ENCODE results near the gene NBEA.
"Not testable (repeated sequence)": the region's sequence is repeated elsewhere in the genome, so short reads cannot be mapped to it uniquely, and the experiment has no call there.

The NBEA gene

DNA sequence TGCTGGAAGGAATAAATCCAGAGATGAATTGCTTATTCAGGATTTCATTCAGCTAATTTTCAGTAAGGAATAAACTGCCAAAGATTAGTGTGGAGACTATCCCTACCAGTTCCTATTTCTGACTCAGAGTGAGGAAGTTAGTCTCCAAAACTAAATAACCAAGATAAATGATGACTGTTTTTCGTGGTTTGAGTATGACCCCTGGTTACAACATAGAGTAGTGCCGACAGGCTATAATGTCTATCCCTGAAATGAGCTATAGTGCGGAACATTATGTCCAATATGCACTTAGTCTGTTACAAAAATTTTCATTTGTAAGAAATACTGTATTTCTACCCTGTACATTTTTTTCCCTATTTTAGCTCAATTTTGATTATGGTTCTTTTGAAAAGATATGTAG, 51.4 kb downstream of the NBEA start:
- Histone ChIP-seq H3K9ac (ENCODE audit: low read depth, low read length, poor library complexity) (no peak overlapping the region), H3K4me2 (ENCODE audit: insufficient read depth, low read length, poor library complexity, severe bottlenecking) (no peak overlapping the region), H3K4ac (ENCODE audit: low read length) (no peak overlapping the region), H2BK12ac (ENCODE audit: low read length) (no peak overlapping the region), H3K9me3 (replicated peaks in 1 of 2; ENCODE audit: control insufficient read depth in 2 of 2, insufficient read depth in 1 of 2, low read depth in 1 of 2, low read length in 2 of 2) (peaks cover 11 to 22% of the 10 kb centered on the region in 2 donors), H4K8ac (ENCODE audit: low read depth, low read length) (no peak overlapping the region), H2AFZ (ENCODE audit: low read length) (no peak overlapping the region), H2BK120ac (ENCODE audit: low read depth, low read length) (no peak overlapping the region), H2BK5ac (ENCODE audit: low read length) (no peak overlapping the region), H3K4me3 (ENCODE audit: low read length in 2 of 2) (no peak overlapping the region), H2BK15ac (ENCODE audit: low read length) (no peak overlapping the region), H3K14ac (ENCODE audit: low read length) (no peak overlapping the region), H3K27me3 (ENCODE audit: control insufficient read depth in 3 of 3, insufficient read depth in 3 of 3, low read depth in 1 of 3, low read length in 3 of 3) (no peaks in the 10 kb centered on the region), H3K4me1 (ENCODE audit: control insufficient read depth in 2 of 2, insufficient read depth in 1 of 2, low read depth in 1 of 2, low read length in 2 of 2) (no peaks in the 10 kb centered on the region), H3K18ac (ENCODE audit: low read length) (no peak overlapping the region), H2AK5ac (ENCODE audit: low read depth, low read length) (no peak overlapping the region), H3K79me1 (ENCODE audit: low read depth, low read length) (peaks cover 4% of the 10 kb centered on the region), H3K27ac (replicated peaks; ENCODE audit: low read length) (no peak overlapping the region), H4K91ac (ENCODE audit: low read depth, low read length, poor library complexity) (no peak overlapping the region), H3K36me3 (replicated peaks in 1 of 2; ENCODE audit: control insufficient read depth in 2 of 2, insufficient read depth in 2 of 2, low read length in 2 of 2) (peaks cover 0 to 3% of the 10 kb centered on the region in 2 donors), H3K23ac (ENCODE audit: low read depth, low read length, poor library complexity) (no peak overlapping the region)
- no peak for DNase-seq (ENCODE audit: low spot score)
- no CpG with 5 or more reads among the region's 3 CpGs for WGBS, 2 donors (ENCODE audit: extremely low coverage in 2 of 2, insufficient read length in 2 of 2, insufficient replicate concordance in 1 of 2)

DNA sequence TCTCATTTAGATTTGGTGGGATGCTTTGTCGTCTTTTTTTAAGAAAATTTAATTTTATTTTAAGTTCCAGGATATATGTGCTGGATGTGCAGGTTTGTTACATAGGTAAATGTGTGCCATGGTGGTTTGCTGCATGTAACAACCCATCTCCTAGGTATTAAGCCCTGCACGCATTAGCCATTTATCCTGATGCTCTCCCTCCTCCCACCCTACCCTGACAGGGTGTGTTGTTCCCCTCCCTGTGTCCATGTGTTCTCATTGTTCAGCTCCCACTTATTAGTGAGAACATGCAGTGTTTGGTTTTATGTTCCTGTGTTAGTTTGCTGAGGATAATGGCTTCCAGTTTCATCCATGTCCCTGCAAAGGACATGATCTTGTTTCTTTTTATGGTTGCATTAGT, 61.7 kb downstream of the NBEA start:
- H3K23ac ChIP-seq (ENCODE audit: low read depth, low read length, poor library complexity); H2BK15ac ChIP-seq (ENCODE audit: low read length); H3K79me1 ChIP-seq (ENCODE audit: low read depth, low read length); H3K36me3 ChIP-seq (replicated peaks in 1 of 2; ENCODE audit: control insufficient read depth in 2 of 2, insufficient read depth in 2 of 2, low read length in 2 of 2); H2AFZ ChIP-seq (ENCODE audit: low read length); H3K27ac ChIP-seq (replicated peaks; ENCODE audit: low read length); H2BK12ac ChIP-seq (ENCODE audit: low read length); H4K8ac ChIP-seq (ENCODE audit: low read depth, low read length); H3K9ac ChIP-seq (ENCODE audit: low read depth, low read length, poor library complexity); H2BK5ac ChIP-seq (ENCODE audit: low read length); H3K4ac ChIP-seq (ENCODE audit: low read length); H3K27me3 ChIP-seq (ENCODE audit: control insufficient read depth in 3 of 3, insufficient read depth in 3 of 3, low read depth in 1 of 3, low read length in 3 of 3); H3K9me3 ChIP-seq (replicated peaks in 1 of 2; ENCODE audit: control insufficient read depth in 2 of 2, insufficient read depth in 1 of 2, low read depth in 1 of 2, low read length in 2 of 2); H3K4me2 ChIP-seq (ENCODE audit: insufficient read depth, low read length, poor library complexity, severe bottlenecking); H2AK5ac ChIP-seq (ENCODE audit: low read depth, low read length); H3K4me1 ChIP-seq (ENCODE audit: control insufficient read depth in 2 of 2, insufficient read depth in 1 of 2, low read depth in 1 of 2, low read length in 2 of 2); H3K4me3 ChIP-seq (ENCODE audit: low read length in 2 of 2); H3K14ac ChIP-seq (ENCODE audit: low read length); H2BK120ac ChIP-seq (ENCODE audit: low read depth, low read length); H4K91ac ChIP-seq (ENCODE audit: low read depth, low read length, poor library complexity); DNase-seq (ENCODE audit: low spot score); H3K18ac ChIP-seq (ENCODE audit: low read length): not testable (repeated sequence)
- no CpG with 5 or more reads among the region's 2 CpGs for WGBS, 2 donors (ENCODE audit: extremely low coverage in 2 of 2, insufficient read length in 2 of 2, insufficient replicate concordance in 1 of 2)

DNA sequence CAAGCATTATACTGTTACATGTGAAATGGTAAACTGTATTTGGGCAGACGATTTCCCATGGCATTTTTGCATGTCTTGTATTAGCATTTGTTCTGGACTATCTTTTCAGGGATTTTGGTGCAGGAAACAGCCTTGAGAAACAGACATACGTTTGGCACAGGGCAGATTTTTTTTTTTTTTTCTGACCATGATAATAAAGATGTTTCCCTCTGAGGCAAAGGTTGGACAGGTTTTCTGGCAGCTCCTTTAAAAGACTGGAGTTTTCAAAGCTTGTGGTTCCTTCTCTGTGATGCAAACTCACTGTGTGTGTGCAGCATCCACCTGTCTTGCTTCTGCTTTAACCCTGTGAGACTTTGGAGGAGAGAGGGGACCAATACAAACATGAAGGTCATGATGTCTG, 63.0 kb downstream of the NBEA start:
- H3K9me3 ChIP-seq (replicated peaks in 1 of 2; ENCODE audit: control insufficient read depth in 2 of 2, insufficient read depth in 1 of 2, low read depth in 1 of 2, low read length in 2 of 2), result no peaks in the 10 kb centered on the region
- H3K9ac ChIP-seq (ENCODE audit: low read depth, low read length, poor library complexity), result no peak overlapping the region
- WGBS, 2 donors (ENCODE audit: extremely low coverage in 2 of 2, insufficient read length in 2 of 2, insufficient replicate concordance in 1 of 2), result no CpG with 5 or more reads among the region's 2 CpGs
- no peak overlapping the region for H2BK12ac ChIP-seq (ENCODE audit: low read length)
- H2AFZ ChIP-seq (ENCODE audit: low read length), result no peak overlapping the region
- H3K27me3 ChIP-seq (ENCODE audit: control insufficient read depth in 3 of 3, insufficient read depth in 3 of 3, low read depth in 1 of 3, low read length in 3 of 3), result no peaks in the 10 kb centered on the region
- no peak overlapping the region for H3K4ac ChIP-seq (ENCODE audit: low read length)
- H3K23ac ChIP-seq (ENCODE audit: low read depth, low read length, poor library complexity), result no peak overlapping the region
- no peak overlapping the region for H2BK5ac ChIP-seq (ENCODE audit: low read length)
- H4K91ac ChIP-seq (ENCODE audit: low read depth, low read length, poor library complexity), result no peak overlapping the region
- no peak overlapping the region for H2BK15ac ChIP-seq (ENCODE audit: low read length)
- H2BK120ac ChIP-seq (ENCODE audit: low read depth, low read length), result no peak overlapping the region
- no peak overlapping the region for H3K4me2 ChIP-seq (ENCODE audit: insufficient read depth, low read length, poor library complexity, severe bottlenecking)
- no peak overlapping the region for H4K8ac ChIP-seq (ENCODE audit: low read depth, low read length)
- no peaks in the 10 kb centered on the region for H3K36me3 ChIP-seq (replicated peaks in 1 of 2; ENCODE audit: control insufficient read depth in 2 of 2, insufficient read depth in 2 of 2, low read length in 2 of 2)
- H3K4me1 ChIP-seq (ENCODE audit: control insufficient read depth in 2 of 2, insufficient read depth in 1 of 2, low read depth in 1 of 2, low read length in 2 of 2), result peaks cover 0 to 2% of the 10 kb centered on the region in 2 donors
- no peak overlapping the region for H3K14ac ChIP-seq (ENCODE audit: low read length)
- H2AK5ac ChIP-seq (ENCODE audit: low read depth, low read length), result no peak overlapping the region
- no peak for DNase-seq (ENCODE audit: low spot score)
- H3K27ac ChIP-seq (replicated peaks; ENCODE audit: low read length), result no peak overlapping the region
- no peak overlapping the region for H3K4me3 ChIP-seq (ENCODE audit: low read length in 2 of 2)
- H3K79me1 ChIP-seq (ENCODE audit: low read depth, low read length), result no peaks in the 10 kb centered on the region
- H3K18ac ChIP-seq (ENCODE audit: low read length), result no peak overlapping the region

DNA sequence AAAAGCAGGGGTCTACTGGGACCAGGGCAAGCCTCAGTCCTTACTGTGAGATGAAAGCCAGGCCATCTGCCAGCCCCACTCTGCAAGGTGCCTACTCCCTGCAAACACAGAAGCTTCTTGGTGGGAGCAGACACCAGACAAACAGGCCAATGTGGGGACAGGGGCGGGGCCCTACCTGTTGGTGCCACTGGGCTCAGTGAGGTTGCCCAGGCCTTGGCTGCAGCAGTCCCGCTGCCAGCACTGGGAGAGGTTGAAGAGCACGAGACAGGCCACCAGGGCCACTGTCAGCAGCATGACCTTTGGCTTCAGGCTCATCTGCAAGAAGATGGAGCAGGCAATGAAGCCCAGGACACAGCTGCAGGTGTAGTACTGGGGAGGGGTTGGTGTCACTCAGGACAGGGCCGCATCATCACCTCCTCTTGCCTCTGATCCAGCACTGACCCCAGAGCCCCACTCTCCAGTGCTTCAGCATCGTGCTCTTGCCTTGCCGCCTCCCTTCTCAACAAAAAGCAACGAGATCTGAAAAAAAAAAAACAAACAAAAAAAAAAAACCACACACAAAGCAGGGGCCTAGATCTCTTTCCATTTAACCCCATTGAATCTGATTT, 72.6 kb downstream of the NBEA start:
- Histone ChIP-seq H3K4me3 (ENCODE audit: low read length in 2 of 2) (peak overlapping the region in 1 of 2 donors; percentile 13), H2AK5ac (ENCODE audit: low read depth, low read length) (no peak overlapping the region), H2BK5ac (ENCODE audit: low read length) (no peak overlapping the region), H3K4me2 (ENCODE audit: insufficient read depth, low read length, poor library complexity, severe bottlenecking) (no peak overlapping the region), H3K4me1 (ENCODE audit: control insufficient read depth in 2 of 2, insufficient read depth in 1 of 2, low read depth in 1 of 2, low read length in 2 of 2) (peaks cover 4 to 10% of the 10 kb centered on the region in 2 donors), H3K14ac (ENCODE audit: low read length) (no peak overlapping the region), H3K9ac (ENCODE audit: low read depth, low read length, poor library complexity) (no peak overlapping the region), H3K4ac (ENCODE audit: low read length) (no peak overlapping the region), H2BK12ac (ENCODE audit: low read length) (no peak overlapping the region), H3K27ac (replicated peaks; ENCODE audit: low read length) (no peak overlapping the region), H2BK15ac (ENCODE audit: low read length) (no peak overlapping the region), H2AFZ (ENCODE audit: low read length) (no peak overlapping the region), H3K79me1 (ENCODE audit: low read depth, low read length) (peaks cover 2% of the 10 kb centered on the region), H4K91ac (ENCODE audit: low read depth, low read length, poor library complexity) (no peak overlapping the region), H4K8ac (ENCODE audit: low read depth, low read length) (no peak overlapping the region), H3K23ac (ENCODE audit: low read depth, low read length, poor library complexity) (no peak overlapping the region), H3K18ac (ENCODE audit: low read length) (peak overlapping the region; percentile 15), H2BK120ac (ENCODE audit: low read depth, low read length) (no peak overlapping the region), H3K27me3 (ENCODE audit: control insufficient read depth in 3 of 3, insufficient read depth in 3 of 3, low read depth in 1 of 3, low read length in 3 of 3) (no peaks in the 10 kb centered on the region), H3K9me3 (replicated peaks in 1 of 2; ENCODE audit: control insufficient read depth in 2 of 2, insufficient read depth in 1 of 2, low read depth in 1 of 2, low read length in 2 of 2) (no peaks in the 10 kb centered on the region), H3K36me3 (replicated peaks in 1 of 2; ENCODE audit: control insufficient read depth in 2 of 2, insufficient read depth in 2 of 2, low read length in 2 of 2) (no peaks in the 10 kb centered on the region)
- no peak for DNase-seq (ENCODE audit: low spot score)
- WGBS, 2 donors (ENCODE audit: extremely low coverage in 2 of 2, insufficient read length in 2 of 2, insufficient replicate concordance in 1 of 2), result no CpG with 5 or more reads among the region's 7 CpGs
